Stimulated activated CD8-positive, alpha-beta memory T cell treated with anti-CD3 and anti-CD28 coated beads, Interleukin-4, amount 100 ng/mL, for 1 hour (primary cell): Measurements from ENCODE around the gene GPRASP3.
"Not testable (repeated sequence)": the region's sequence is repeated elsewhere in the genome, so short reads cannot be mapped to it uniquely, and the experiment has no call there.

Source experiments
- DNase-seq, 2 donors: peaks; one replicate each; pipeline ENCODE4 v3.0.0-alpha.2; 2020; ENCODE audit warnings: low read depth in 2 of 2, low spot score in 1 of 2

The GPRASP3 gene

DNA sequence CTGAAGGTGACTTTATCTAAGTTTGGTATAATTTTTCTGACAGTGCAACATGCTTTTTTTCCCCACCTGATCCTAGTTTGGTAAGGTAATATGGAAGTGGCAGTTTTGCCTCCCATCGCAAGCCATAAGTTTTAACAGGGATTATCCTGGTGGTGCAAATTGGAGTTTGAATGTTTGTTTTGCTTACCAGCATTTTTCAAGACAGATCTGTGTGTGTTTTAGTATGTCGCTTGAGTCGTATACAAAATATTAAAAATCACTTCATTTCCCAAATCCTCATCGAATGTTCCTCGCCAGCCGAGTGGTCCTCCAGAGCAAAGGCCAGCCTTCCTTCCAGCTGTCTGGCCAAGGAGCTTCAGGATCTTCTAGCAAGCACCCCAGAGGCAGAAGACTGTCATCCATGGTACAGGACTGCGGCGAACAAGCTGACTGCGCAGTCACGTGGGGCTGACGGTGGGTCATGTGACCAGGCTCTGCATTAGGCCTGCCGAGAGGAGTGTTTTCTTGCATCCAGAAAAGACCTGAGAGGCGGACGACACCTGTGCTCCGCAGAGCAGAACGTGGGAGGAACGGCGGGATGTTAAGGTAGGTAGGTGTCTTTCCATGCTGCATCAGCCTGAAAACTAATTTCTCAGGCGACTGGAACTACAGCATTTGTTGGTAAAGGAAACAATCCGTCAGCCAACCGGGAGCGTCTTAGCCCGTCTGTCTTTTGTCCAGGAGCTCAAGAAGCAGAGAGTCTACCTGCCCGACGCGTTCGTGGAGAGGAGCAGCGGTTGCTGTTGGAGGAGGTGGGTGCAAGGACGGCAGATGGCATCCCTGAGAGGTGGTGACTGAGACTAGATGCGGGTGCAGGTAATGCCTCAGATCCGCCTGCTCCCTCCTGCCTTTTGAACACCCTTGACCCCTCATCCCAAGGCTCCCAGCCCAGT lies at the start of gene GPRASP3:
TSS of gene GPRASP3 (plus strand) at position 507 of the 932 bp plus-strand sequence. CDS start 28,253 bp downstream, outside the sequence.
- DNase-seq, result peak; percentile 18 to 45

GRCh38 chrX:102672856-102673255 lies 47.7 kb upstream of the GPRASP3 start:
- no peak for DNase-seq

DNA sequence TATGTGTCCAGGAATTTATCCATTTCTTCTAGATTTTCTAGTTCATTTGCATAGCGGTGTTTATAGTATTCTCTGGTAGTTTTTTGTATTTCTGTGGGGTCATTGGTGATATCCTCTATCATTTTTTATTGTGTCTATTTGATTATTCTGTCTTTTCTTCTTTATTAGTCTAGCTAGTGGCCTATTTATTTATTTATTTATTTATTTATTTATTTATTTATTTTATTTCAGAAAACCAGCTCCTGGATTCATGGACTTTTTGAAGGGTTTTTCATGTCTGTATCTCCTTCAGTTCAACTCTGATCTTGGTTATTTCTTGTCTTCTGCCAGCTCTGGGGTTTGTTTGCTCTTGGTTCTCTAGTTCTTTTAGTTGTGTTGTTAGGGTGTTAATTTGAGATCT lies 43.1 kb upstream of the GPRASP3 start:
- not testable (repeated sequence) for DNase-seq

DNA sequence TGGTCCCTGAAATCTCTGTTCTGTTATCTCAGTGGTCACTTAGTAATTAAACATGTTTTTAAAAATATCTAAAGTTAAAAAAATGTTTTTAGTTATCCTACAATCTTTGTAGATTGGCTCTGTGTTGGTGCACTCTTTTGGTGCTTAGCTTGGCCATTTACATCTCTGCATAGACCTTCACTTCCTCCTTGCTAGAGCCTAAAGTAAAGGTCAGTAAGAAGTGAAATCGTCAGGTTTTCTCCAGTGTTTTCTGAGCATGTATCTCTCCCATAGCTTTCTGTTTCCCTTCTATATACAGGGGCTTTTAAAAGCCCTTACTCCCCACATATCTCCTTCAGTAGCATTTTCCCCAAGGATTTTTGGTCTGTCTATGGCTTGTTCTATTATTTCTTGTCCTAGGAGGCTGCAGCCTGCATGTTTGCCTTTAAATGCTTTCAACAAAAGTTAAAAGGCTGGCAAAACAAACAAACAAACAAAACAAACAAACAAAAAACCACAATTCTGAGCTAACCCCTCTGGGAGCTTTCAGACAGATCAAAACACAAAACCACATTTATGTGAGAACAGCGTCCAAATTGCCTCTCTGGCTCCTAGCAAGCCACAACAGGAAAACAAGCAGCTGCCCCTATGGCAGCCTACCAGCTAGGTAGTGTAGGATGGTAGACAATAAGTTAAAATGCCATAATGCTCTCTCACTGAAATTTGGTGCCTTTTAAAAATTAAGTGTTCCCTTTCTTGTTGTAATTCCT lies 35.6 kb upstream of the GPRASP3 start:
- no peak for DNase-seq

DNA sequence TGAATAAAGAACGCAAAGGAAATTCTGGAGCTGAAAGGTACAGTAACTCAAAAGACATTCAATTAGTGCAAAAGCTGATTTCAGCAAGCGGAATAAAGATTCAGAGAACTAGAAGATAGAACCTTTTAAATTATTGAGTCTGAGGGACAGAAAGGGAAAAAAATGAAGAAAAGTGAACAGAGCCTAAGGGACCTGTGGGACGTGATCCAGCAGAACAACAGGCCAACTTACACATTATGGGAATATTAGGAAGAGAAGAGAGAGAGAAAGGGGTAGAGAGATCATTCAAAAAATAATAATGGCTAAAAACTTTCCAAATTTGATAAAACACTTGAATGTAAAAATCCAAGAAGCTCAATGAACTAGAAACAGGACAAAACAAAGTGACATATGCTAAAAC lies 25.8 kb upstream of the GPRASP3 start:
- DNase-seq, result no peak

- DNase-seq, result no peak
These were observed 24.2 kb upstream of the GPRASP3 start for GRCh38 chrX:102696306-102696705.

- no peak for DNase-seq
These were observed 23.0 kb upstream of the GPRASP3 start for GRCh38 chrX:102697494-102697893.

GRCh38 chrX:102708900-102709299 lies 11.6 kb upstream of the GPRASP3 start:
- DNase-seq, result no peak

DNA sequence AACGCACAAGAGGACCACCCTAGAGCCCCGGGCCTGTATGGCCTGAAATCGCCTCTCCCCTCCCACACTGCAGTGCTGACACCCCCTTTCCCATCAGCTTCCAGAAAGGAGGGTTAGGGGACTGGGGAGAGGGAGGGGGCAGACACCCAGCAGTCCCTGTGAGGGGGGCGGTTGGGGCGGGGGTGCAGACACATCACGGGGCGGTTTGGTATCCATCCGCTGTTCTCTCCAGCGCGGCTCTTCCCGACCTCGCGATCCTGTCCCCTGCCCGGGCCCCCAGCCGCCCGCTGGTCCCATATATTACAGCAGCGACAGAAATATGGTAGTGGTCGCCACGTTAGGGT lies 8.7 kb upstream of the GPRASP3 start:
- no peak for DNase-seq

GRCh38 chrX:102712216-102712966 lies 8.2 kb upstream of the GPRASP3 start, which contains the start of gene GPRASP2:
Gene GPRASP2 (plus strand): TSS chrX:102712448. CDS start chrX:102714870, 2,422 bp downstream.
- no peak for DNase-seq

DNA sequence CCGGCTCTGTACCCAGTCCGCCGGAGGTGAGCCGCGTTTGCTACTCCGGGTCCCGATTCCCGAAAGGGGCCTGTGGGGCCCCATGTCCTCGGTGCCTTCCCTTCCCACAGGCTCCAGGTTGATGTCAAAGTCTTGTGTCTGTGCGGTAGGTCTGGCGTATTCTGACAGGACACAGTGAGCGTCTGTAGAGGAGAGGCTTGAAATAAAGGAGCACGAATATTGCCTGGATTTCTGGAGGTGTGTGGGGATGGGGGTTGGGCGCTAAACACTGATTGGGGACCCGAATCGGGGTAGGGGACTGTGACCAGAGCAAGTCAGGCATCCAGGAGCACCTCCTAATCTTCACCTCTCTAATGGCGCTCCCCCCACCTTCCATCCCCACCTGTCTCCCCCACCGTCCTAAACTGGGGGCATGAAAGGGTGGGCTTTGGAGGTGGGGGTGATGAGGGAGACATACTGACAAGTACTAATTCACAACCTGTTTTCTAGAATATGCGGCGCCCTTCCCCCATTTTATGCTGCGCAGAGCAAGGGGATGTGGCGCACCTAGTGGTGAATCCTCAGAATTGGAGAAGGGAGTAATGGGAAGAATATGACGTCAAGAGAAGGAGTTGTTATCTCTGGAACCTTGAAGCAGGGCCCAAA lies 7.4 kb upstream of the GPRASP3 start:
- DNase-seq, result no peak

- DNase-seq, result no peak
These were observed 5.5 kb upstream of the GPRASP3 start for GRCh38 chrX:102714994-102715393.

DNA sequence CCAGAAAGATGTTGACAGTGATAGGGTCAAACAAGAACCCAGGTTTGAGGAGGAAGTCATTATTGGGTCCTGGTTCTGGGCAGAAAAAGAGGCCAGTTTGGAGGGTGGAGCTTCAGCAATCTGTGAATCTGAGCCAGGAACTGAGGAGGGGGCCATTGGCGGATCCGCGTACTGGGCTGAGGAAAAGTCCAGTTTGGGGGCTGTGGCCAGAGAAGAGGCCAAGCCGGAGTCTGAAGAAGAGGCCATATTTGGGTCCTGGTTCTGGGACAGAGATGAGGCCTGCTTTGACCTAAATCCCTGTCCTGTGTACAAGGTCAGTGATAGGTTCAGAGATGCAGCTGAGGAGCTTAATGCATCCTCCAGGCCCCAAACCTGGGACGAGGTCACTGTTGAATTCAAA lies 4.6 kb upstream of the GPRASP3 start:
- DNase-seq, result no peak

- DNase-seq, result not testable (repeated sequence)
These were observed 595 bp downstream of the GPRASP3 start for GRCh38 chrX:102721169-102721506.

DNA sequence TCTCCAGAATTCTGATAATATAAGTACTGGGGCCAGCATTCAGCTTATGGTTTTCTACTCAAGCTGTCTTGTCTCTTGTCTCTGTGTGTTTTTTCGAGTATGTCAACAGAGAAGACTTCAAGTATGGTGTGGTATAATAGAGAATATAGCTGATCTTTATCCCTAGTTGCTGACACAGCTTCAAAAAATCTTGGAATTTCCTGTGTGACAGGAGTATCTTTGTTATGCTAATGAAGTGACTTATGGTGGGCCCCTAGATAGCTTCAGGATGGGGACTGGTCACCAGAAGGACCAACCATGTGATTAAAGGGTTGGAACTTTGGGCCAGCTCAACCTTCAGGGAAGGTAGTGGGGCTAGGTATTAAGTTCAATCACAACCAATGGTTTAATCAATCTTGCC lies 2.9 kb downstream of the GPRASP3 start:
- DNase-seq, result no peak

GRCh38 chrX:102727761-102728160 lies 7.2 kb downstream of the GPRASP3 start:
- no peak for DNase-seq

DNA sequence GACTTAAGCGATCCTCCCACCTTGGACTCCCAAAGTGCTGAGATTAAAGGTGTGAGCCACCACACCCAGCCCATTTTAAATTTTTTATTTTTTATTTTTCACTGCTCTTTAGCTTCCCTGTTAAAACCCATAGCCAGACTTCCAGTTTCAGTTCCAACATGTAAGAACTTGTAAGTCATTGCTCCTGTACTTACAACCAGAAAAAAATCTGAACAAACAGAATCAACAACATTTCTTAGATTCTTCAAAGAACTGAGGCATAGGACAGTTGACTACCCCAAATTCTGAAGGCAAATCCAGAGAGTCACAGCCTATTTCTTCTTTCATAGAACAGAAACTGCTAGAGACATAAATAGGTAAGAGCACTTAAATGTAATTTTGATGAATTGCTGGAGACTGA lies 8.1 kb downstream of the GPRASP3 start:
- DNase-seq, result no peak

DNA sequence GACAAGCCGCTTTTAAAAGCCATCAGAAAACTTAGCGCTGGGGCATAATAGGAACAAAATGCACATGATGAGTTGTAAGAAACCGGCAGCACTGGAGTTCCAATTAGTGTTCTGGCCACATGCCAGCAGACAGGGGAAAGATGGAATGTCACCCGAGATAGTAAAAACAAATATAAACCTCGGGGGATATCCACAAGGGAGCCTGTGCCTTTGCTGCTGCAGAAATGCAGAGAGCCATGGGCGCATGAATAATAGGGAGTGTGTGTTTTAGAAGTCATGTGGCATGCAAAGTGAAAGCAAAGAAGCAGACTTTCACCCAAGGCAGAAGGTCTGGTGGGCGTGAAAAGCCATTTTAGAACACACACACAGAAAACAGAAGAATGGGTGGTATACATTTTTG lies 19.1 kb downstream of the GPRASP3 start:
- no peak for DNase-seq

DNA sequence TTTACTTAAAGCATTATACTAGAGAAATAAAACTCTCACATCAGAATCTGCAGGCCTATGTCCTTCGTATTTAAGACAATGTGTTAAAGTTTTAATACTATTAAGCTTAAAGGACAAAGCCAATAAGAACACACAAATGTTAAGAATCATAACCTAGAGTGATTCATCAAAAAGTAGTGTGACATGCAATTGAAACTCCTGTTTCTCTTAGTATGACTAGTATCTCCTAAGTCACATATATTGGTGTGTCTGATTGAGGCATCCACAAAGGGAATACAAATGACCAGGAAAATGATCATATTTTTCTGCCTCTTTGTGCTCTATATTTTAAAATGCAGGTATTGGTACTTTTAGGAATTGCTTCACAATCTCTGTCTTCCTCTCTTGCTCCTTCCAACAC lies 23.8 kb downstream of the GPRASP3 start:
- DNase-seq, result no peak

GRCh38 chrX:102745513-102745856 lies 24.9 kb downstream of the GPRASP3 start:
- DNase-seq, result no peak
